Measurements from ENCODE around the gene CBFA2T3.

CBFA2T3 gene

DNA sequence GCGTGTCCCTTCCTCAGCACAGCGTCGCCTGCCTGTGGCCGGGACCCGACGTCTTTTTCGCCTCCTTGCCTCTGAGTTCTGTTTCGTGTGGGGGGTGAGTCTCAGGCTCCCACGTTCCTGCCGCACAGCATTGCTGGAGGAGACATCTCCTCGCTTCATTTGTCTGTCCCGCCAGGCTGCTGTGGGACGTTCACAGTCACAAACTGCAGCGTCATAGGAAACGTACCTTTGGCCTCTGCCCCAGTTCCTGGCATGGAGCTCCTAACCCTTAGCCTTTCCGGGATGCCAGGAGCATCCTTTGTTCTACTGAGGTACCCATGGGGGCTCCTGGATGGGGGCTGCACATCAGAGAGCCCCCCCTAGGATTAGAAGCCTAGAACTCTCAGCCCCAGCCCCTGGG is 18.2 kb upstream of the CBFA2T3 start:
- DNase-seq = no peak

DNA sequence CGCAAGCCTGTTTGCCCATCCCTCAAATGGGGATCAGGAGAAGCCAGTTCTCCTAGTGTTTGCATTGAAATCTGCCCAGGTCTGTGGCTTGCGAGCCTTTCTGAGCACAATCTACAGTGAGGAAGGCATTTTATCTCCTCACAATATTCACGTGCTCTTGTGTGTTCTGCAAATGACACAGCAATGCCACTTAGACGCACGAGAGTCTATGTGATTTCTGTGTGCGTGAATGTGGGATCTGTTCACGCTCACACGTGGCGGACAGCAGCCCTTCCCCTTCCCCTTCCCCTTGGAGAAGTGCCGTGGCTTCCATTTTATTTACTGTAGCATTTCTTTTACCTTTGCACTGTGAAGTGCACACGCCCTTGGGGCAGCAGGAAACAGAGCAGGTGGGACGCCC is 17.7 kb upstream of the CBFA2T3 start:
- no peak for DNase-seq

DNA sequence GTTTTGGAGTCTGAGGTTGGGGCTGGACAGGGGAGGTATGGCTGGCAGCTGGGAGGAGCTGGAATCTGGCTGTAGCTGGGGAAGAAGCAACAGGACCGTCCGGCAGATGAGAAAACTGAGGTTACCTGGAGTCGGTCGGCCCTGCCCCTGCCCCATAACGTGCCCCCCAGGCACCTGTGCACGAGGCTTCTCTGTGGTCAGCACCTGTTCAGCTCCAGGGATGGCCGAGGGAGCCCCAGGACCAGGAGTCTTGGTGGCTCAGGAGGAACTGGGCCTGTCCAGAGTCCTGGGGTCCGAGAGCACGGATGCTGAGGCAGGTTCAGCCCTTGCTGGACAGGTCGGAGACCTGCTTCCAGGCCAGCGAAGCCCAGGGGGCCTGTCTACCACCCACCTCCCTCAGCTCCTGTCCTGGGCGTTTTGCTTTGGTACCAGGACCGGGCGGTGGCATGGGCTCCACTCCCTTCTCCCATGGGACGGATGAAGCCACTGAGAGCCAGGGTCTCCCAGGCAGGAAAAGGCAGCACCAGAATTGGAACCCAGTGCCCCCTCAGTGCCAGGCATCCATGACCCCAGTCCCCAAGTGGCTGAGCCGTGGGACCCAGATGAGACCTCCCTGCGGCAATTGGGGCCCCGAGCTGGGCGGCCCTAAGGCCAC is 17.1 kb upstream of the CBFA2T3 start:
- no peak for DNase-seq

DNA sequence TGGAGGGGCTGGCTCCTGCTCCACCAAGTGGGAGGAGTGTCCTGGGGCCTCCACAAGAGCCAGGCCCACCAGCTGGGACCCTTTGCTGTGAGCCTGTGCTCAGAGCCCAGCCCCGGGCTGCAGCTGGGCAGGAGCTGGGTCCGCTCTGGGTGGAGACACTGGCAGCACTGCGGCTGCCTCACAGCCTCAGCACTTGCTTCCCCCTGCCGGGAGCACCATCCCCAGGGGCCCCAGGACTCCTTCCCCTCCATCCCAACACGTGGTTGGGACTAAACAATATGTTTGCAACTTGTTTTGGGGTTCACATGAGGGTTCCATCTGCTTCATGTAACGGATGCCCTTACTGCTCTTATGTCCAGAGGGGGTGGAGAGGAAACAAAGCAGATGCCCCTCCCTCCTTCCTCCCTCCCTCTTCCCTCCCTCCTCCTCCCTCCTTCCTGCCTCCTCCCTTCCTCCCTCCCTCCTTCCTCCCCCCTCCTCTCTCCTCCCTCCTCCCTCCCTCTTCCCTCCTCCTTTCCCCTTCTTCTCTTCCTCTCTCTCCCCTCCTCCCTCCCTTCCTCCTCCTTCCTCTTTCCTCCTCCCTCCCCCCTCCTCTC is 16.3 kb upstream of the CBFA2T3 start:
- DNase-seq = no peak

DNA sequence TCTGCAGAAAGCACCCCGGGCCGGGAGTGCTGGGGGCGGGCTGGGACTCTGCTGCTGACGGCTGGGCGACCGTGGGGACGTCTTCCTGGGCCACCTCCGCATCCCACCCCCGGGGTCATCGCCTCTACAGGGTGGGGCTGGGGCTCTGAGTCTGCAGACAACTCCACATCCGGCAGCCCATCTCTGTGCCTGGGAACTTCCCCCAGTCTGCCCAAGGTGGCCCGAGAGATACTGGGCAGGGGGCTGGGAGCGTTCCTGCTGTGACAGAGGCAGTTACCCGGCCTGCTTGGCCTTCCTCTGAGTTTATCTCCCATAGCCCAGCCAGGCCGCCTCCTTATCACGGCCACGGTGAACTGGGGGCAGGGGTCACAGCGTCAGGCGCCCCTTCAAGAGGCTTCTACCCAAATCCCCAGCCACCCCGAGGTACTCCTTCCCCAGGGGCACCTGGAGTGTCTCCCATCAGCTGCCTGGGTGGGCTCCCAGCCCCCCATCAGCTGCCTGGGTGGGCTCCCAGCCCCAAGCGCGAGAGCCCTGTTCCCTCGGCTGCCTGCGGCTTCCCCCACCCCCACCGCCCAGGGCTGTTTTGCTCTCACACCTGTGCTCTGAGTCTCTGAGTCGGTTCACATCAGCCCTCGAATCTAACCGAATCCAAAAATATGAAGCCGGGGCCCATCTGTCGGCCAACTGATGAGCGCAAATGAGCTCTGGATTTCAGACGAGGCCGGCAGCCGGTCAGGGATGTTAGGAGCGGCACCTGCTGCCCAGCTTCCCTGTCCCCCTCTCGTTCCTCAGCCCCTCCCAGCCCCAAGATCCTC is 15.6 kb upstream of the CBFA2T3 start:
- DNase-seq = no peak

DNA sequence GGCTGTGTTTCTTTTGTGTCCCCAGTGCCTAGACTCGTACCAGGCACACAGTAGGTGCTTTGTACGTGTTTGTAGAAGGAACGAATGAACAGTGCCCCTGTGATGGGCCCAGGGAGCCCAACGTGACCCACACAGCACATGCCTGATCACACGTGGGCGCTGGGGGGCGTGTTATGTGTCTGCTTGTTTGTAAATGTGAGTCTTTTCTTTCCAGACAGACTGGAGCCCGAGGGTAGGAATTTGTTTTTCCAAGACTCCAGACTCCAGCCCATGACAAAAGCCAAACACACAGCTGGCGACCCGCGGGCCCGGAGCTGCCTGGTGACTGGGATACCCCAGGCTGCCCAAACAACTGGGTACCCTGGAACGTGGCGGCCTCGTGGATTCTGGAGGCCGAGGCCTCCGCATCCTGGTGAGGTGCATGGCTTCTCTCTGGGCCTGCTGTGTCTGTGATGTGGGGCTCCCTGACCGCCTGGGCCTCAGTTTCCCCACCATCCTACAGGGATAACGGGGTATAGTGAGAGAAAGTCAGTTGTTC is 14.9 kb upstream of the CBFA2T3 start:
- no peak for DNase-seq

DNA sequence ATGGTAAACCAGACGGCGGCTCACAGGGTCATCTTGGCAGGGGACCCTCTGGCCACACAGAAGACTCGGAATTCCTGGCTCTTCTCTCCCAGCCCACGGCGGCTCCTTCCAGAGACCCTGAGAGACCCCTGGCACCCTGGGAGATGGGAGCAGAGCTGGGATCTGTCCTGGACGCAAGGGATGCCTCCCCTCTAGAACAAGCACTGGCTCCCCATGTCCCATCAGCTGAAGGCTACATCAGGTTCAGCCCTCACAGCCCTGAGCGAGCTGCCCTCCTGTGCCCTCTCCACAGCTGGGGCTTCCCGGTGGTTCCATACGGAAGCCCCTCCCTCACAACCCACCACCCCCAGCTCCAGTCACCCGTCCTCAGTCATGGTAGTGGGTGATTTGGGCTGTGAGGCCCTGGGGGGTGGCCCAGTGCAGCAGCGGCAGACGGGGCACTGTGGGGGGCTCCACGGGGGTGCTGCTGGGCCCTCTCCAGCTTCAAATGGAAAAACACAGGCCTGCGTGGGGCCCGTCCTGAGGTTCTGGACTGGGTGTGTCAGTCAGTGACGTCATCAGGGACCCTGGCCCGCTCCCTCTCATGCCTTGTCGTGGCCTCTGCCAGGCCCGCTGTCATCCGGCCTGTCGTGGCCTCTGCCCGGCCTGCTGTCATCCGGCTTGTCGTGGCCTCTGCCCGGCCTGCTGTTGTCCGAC is 13.0 kb upstream of the CBFA2T3 start:
- DNase-seq = no peak

DNA sequence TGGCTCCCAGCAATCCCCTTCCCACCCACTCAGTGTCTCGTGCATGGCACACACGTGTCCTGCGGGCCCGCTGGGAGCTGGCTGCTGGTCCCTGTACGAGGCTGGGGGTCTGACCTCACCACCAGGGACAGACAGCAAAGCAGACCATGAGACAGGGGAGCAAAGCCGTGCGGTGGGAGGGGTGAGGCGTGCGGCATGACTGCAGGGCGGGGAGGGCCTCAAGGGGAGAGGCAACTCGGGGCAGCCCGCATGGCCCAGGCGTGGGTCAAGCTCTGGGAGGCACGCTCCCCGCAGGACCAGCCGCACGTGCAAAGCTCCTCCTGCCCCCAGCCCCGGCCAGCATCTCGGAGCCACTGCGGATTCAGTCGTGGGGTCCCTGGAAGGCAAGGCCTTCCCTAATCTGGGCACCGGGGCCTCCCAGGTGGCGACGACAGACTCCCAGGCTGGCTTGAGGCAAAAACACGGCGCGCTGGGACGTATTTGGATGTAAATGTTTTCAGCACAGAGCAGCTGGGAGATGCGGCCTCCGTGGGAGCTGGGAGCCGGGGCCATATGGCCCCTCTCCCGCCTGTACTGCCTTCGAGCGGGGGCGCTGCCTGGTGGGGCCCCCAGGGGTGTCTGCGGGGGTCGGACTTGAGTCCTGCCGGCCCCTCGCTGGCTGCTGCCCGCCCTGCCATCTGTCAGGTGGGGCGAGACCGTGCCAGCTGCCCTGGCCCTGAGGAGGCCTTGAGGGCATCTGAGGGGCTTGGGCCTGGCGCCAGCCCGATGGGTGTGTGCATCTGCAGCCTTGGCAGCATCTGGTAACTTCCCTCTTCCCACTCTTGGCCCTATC is 12.2 kb upstream of the CBFA2T3 start:
- DNase-seq = no peak

DNA sequence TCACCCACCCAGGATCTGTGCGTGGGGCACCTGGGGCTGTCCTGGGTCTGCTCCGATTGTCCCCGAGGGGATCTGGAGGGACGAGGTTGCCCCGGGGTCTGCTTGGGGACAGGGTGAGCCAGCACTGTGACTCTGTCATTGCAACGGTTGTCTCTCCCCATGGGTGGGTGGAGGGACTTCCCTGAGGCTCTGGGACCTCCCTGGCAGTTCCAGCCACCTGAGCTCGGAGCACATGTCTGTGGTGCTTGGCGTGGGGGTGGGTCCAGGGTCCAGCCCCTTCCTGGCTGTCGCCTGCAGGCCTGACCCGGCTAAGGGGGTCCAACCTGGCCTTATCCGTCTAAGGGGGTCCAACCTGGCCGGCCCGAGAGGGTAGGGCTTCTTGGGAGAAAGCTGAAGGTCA is 8.5 kb upstream of the CBFA2T3 start:
- no peak for DNase-seq

DNA sequence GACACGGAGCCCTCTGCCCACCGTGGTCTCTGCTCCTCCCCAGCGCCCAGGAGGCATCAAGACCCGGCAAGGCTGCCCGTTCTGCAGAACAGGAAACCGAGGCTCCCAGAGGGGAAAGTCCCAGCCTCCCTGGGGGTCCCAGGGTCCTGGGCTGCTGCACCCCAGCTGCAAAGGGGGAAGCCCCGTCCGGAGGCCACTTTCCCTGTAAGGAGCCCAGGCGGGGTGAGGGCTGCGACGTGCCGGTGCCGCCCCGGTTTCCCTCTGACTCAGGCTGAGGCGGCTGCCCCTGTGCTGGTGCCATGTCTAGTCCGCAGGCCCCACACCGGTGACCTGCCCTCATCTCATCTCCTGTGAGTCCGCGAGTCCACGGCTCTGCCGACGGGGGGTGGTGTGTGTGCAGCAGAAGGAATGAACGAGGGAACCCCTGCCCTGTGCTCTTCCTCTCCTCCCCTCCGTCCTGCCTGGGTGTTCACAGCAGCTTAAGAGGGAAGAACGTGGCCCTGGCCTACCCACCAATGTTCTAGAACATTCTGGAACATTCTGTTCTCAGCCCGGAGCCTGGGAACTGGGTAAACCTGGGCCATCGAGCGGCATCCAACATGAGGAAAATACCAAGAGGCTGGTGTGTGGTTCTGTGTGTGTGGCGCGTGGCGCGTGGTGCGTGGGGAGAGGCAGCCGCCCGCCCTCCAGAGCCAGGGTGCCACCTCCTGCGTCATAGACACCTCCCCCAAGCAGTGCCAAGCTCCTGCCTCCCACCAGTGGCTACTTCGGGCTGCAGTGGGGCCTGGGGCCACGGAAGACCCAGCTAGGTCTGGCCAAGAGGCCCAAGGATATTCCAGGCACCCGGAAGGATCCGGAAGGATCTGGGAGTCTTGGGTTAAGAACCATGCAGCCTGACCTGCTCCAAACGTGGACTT is 7.0 kb upstream of the CBFA2T3 start:
- DNase-seq = no peak

DNA sequence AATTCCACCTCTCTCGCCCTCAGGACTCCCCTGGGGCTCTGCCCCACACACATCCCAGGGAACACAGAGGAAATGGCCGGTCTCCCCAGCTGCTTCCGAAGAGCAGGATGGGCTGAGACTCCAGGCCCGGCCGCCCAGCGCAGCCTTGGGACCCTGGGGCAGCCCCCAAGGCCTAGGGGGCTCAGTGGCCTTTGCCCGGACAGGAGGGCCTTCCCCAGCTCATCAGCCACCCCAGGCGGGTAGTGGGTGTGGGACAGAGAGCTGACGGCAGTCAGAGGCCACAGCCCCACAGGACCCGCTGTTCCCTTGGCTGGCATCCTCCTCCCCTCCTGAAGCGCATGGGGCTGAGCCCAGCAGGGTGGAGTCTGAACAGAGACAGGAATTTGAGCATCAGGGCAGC is 6.2 kb upstream of the CBFA2T3 start:
- DNase-seq = no peak

DNA sequence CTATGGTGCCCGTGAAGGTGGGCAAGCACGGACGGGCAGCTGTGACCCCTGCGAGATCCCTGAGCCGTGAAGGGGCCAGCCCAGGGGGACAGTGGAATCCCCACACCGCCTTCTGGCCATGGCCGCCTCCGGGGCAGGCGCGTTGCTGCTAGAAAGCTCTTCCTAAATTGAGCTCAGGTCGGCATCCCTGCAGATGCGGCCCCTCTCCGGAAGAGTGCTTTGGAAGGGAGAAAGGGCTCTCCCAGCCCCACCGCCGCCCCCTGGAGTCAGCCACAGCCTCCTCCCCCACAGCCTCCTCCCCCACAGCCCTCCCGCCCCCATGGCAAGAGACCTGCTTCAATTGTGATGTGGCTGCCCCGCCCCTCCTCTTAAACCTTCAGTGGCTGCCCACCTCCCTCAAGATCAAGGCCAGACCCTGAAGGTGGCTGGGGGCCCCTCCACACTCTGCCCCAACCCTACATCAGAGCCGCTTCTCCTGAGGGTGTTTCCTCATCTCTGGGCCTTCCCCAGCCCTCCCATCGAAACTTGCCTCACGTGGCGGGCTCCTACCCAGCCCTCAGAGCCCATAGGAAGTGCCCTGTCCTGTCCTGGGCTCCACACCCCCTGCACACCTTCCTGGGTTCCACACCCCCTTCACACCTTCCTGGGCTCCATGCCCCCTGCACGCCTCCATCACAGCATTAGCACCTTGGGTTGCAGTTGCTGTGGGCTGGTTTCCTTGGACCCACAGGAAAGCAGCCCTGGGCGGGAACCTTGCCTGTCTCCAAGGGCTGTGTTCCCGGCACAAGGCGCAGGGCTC is 5.5 kb upstream of the CBFA2T3 start:
- no peak for DNase-seq

DNA sequence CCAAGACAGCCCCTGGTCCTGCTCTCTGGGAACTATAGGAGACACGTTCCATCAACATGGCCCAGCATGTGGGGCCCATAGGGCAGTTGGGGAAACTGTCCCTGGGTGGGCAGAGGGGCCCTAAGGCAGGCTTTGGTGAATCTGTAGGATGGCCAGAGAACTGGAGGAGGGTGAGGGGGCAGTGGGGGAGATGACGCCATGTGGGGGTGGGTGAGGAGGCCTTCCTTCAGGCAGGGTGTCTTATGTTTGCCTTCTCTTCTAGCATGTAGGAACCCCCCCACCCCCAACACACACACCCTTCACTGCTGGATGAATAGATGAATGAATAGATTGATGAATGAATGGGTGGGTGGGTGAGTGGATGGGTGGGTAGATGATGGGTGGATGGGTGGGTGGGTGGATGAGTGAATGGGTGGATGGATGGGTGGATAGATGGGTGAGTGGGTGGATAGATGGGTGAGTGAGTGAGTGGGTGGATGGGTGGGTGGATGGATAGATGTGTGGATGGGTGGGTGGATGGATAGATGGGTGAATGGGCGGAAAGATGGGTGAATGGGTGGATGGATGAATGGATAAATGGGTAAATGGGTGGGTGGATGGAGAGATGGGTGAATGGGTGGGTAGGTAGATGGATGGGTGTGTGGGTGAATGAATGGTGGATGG is 2.5 kb upstream of the CBFA2T3 start:
- DNase-seq = no peak

DNA sequence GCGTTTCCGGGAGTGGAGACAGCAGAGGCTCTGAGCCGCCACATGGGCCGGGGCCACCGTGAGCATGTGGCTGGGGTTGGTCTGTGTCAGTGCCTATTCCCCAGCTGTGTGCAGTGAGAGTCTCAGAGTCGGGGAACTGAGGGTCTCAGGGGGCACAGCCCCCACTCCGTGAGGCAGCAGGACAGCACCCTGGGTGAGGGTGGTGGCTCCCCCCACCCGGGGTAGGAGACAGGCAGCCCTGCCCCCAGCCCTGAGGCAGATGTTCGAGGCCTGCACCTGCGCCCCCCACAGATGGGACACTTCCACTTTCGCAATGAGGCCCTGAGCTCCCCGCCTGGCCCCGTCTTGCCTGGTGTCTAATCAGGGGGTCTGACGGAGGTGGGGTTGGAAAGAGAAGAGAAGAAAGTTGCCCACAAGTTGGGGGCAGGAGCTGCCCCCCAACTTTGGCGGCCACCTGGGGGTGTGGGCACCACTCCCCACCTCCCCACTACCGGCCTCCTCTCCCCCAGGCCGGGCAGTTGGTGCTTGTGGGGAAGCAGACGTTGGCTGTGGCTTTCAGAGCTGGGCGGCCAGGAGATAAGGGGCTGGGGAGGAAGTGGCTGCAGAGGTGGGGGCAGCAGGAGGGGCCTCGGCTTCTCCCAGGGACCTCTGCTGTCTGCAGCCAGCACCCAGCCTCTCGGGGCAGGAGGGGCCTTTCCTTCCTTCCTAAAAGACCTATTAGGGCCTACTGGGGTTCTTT is 1.8 kb upstream of the CBFA2T3 start:
- no peak for DNase-seq

DNA sequence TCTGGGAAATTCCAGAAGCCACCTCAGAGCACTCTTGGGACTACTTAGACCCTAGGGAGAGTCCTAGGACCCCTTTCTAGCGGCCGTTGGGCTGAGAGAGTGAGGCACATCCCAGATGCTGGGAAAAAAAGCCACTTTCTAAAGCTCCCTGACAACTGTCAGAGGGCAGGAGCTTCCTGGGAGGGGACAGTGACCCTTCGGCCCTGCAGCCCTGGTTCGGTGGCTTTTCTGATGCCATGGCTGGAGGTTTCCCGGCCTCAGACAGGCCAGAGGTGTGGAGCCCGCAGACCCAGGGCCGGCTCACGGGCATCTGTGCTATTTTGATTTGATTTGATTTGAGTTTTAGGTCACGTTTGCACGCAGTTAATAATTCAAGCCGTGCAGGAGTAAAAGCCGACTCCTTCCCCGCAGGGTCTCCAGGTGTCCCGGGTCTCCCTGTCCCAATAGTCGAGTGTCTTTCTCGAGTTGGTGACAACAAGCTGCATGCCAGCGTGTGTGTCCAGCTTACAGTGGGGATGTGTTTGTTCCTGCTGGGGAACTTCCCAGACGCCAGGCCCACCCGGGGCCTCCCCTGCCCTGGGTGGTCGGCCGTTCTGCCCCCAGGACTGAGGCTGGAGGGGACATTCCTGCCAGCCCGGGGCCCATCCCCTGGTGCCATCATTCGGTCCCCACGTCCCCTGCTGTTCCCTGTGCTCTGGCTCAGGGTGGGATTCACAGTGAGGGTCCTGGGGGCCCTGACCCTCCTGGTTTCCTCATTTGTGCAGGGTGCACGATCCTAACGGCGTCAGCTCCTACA is 1.0 kb upstream of the CBFA2T3 start:
- DNase-seq = no peak

DNA sequence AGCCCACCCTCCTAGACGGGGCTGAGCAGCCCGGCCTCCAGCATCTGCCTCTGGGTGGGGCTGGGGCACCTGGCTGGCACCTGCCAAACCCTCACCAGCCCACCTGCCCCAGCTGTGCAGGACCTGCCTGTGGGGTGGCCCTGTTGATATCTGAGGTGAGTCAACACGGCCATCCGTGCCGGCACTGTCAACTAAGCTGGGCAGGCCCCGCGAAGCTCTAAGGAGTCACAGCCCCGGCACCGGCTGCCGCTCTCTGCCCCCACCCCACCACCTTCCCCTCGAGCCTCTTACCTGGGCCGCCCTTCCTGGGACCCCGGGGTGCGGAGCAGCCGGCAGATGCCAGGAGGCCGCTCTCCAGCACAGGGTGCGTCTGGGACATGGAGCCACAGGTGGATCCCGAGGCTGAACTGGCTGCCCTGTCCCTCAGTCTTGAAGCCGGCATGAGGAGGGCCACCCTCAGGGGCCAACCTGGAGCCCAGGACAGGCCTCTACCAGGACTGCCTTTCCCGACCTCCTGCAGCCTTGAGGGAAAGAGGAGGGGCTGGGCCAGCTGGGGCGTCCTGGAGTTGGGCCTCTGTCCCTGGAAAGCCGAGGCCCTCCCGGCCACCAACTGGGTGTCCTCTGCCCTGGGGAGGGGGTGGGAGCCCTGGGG is 515 bp downstream of the CBFA2T3 start:
- no peak for DNase-seq

DNA sequence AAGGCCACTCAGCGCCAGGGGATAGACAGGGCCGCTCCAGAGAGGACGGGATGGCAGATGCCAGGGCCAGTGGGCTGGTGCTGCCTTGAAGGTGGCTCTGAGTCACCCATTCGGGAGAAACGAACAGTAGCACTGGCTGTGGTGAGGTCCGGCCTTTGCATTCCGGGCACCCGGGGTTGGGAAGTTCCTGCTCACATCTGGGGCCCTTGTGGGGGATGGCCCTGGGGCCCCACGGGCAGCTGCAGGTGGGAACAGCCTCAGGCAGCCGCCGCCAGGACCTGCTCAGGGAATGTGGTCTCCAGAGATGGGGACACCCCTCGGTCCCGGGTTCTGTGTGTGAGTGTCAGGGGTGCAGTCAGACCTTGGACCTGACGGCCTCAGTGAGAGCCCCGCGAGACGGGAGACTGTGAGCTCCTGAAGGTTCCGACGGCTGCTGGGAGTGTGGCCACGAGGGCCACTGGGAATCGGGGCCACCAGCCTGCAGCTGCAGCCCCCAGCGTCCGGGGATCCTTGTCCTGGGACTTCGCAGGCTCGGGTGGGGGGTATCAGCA is 1.4 kb downstream of the CBFA2T3 start:
- DNase-seq = no peak

DNA sequence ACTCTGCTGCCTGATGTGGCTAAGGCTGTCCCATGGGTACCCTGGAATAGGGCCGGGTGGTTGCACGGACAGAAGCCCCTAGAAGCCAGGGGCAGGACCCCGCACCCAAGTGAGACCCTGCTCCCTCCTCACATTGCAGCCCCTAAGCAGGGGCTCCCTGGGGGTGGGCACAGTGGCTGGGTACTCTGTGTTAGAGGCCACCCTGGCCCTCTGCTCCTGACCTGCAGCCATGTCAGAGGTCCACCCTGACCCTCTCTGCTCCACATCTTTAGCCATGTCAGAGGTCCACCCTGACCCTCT is 2.1 kb downstream of the CBFA2T3 start:
- no peak for DNase-seq

Data from T1000 (cell line).